Right atrium auricular region (tissue), 2 donors: Measurements from ENCODE around the gene CCBE1. TPM values are rescaled to one million over a fixed set of nuclear protein-coding genes. Genes with fewer than 3 reads are reported as not detected.

Source experiments
- DNase-seq: peaks from one replicate; pipeline ENCODE4 v3.0.0-alpha.2; 2019; ENCODE audit warnings: low spot score
- H3K27ac ChIP-seq, 2 donors: fragments of 200-600 bp; sonication (generic); 1 replicate in 1 of 2; 2 replicates in 1 of 2; pipeline ENCODE4 v1.5.1; 2016 to 2019
- H3K27me3 ChIP-seq, 2 donors: fragments of 200-600 bp; sonication (generic); one replicate each; pipeline versions ENCODE4 v1.5.1 to v1.6.0; 2017 to 2019
- H3K36me3 ChIP-seq: fragments of 200-600 bp; sonication (generic); one replicate; pipeline ENCODE4 v1.5.1; 2016
- H3K4me1 ChIP-seq, 2 donors: fragments of 200-600 bp; sonication (generic); one replicate each; pipeline versions ENCODE4 v1.5.1 to v1.6.0; 2017 to 2019
- H3K4me3 ChIP-seq, 2 donors: fragments of 200-600 bp; sonication (generic); 1 replicate in 1 of 2; 2 replicates in 1 of 2; pipeline ENCODE4 v1.5.1; 2017 to 2019; ENCODE audit warnings: mild to moderate bottlenecking in 1 of 2, moderate library complexity in 1 of 2
- H3K9me3 ChIP-seq, 2 donors: fragments of 200-600 bp; sonication (generic); one replicate each; pipeline ENCODE4 v1.5.1; 2019
- CTCF ChIP-seq, 2 donors: fragments of 200-600 bp; sonication (generic); IDR thresholded peaks; one replicate each; pipeline ENCODE4 v1.5.1; 2019; ENCODE audit warnings: antibody characterized with exemption in 2 of 2
- total RNA-seq, 2 donors: library from RNA; depleted of rRNA; stranded (reverse); fragments of >200 nt; gene quantifications; one replicate each; pipeline ENCODE4 v1.1.0, GENCODE V29; 2016

CCBE1 gene
- total RNA-seq, 2 donors from 2014 or later: 0.44 to 0.94 TPM

GRCh38 chr18:59573962-59574361, 123.3 kb downstream of the CCBE1 start:
- no peak for TF ChIP-seq CTCF (IDR thresholded peaks at IDR 0.05)
- no peaks in the 10 kb centered on the region for H3K27me3 ChIP-seq
- no peak overlapping the region for H3K4me3 ChIP-seq
- H3K4me1 ChIP-seq: no peaks in the 10 kb centered on the region
- H3K36me3 ChIP-seq: no peaks in the 10 kb centered on the region
- no peaks in the 10 kb centered on the region for H3K9me3 ChIP-seq
- DNase-seq: no peak
- H3K27ac ChIP-seq: no peak overlapping the region

DNA sequence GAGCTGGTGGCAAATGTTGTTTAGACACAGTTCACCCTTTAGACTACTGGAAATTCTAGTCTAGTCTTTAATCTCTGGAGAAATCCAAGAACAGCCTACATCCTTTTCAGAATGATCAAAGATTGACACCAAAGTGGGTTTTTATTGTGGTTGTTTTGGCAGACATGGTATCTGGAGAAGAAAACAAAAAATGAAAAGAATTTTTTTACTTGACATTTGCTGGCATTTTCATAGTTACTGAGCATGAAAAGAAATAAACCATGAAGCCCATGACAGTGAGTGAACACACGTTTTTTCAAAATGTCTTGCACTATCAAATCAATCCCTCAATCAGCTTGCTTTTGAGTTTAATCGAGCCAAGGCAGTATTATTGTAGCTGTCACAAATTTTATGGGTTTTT, 125.3 kb downstream of the CCBE1 start:
- Histone ChIP-seq H3K4me1 (no peaks in the 10 kb centered on the region), H3K36me3 (no peaks in the 10 kb centered on the region), H3K9me3 (no peaks in the 10 kb centered on the region), H3K4me3 (no peak overlapping the region), H3K27me3 (no peaks in the 10 kb centered on the region), H3K27ac (no peak overlapping the region)
- DNase-seq: no peak
- TF ChIP-seq CTCF (IDR thresholded peaks at IDR 0.05): no peak

DNA sequence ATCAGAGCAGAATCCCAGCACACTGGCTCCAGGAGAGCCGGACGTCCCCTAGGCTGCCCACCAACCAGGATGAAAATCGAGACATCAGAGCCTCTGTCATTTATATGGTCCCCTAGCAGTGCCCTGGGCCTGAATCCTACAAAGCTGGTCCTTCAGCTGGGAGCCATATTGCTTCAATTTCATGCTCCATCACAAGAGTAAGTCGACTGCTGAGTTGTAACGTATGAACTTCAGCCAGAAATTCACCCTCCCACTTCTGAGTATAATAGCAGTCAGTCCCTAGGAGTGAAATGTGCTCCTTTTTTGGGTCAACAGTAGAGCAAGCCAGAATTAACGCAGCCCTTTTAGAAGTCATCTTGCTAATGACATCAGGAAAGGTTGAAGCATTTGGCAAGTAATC, 126.4 kb downstream of the CCBE1 start:
- no peak for TF ChIP-seq CTCF (IDR thresholded peaks at IDR 0.05)
- Histone ChIP-seq H3K36me3 (no peaks in the 10 kb centered on the region), H3K9me3 (no peaks in the 10 kb centered on the region), H3K4me1 (no peaks in the 10 kb centered on the region), H3K27me3 (no peaks in the 10 kb centered on the region), H3K27ac (no peak overlapping the region), H3K4me3 (no peak overlapping the region)
- no peak for DNase-seq

- no peaks in the 10 kb centered on the region for H3K9me3 ChIP-seq
- no peak overlapping the region for H3K27ac ChIP-seq
- H3K36me3 ChIP-seq: no peaks in the 10 kb centered on the region
Measured at GRCh38 chr18:59570101-59570775, 127.0 kb downstream of the CCBE1 start.

DNA sequence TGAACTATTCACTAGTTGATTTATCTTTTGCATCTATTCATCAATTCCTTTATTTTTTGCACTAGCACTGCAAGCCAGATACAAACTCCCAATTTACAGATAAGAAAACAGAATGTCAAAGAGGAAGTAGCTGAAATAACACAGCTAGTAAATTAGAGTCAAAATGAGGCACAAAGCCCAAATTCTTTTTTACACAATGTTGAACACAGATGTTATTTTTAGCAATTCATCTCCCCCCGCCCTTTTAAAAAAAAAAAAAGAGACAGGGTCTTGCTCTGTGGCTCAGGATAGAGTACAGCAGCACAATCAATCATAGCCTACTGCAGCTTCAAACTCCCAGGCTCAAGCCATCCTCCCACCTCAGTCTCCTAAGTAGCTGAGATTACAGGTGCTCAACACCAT, 127.8 kb downstream of the CCBE1 start:
- Histone ChIP-seq H3K27me3 (no peaks in the 10 kb centered on the region), H3K4me1 (no peaks in the 10 kb centered on the region), H3K4me3 (no peak overlapping the region), H3K9me3 (no peaks in the 10 kb centered on the region), H3K36me3 (no peaks in the 10 kb centered on the region), H3K27ac (no peak overlapping the region)
- TF ChIP-seq CTCF (IDR thresholded peaks at IDR 0.05): no peak
- no peak for DNase-seq

More at GRCh38 chr18:59570101-59570775, 127.0 kb downstream of the CCBE1 start:
- Histone ChIP-seq H3K4me3 (no peak overlapping the region), H3K4me1 (no peaks in the 10 kb centered on the region), H3K27me3 (no peaks in the 10 kb centered on the region)
- TF ChIP-seq CTCF (IDR thresholded peaks at IDR 0.05): no peak
- DNase-seq: no peak

- DNase-seq: no peak
- TF ChIP-seq CTCF (IDR thresholded peaks at IDR 0.05): no peak
Measured at GRCh38 chr18:59567431-59567830, 129.8 kb downstream of the CCBE1 start.

More at GRCh38 chr18:59567431-59567830, 129.8 kb downstream of the CCBE1 start:
- Histone ChIP-seq H3K36me3 (no peaks in the 10 kb centered on the region), H3K4me1 (no peaks in the 10 kb centered on the region), H3K9me3 (no peaks in the 10 kb centered on the region), H3K27me3 (no peaks in the 10 kb centered on the region), H3K4me3 (no peak overlapping the region), H3K27ac (no peak overlapping the region)
